ENCODE results near the gene MYH11.
"Not testable (repeated sequence)": the region's sequence is repeated elsewhere in the genome, so short reads cannot be mapped to it uniquely, and the experiment has no call there.

The MYH11 gene

DNA sequence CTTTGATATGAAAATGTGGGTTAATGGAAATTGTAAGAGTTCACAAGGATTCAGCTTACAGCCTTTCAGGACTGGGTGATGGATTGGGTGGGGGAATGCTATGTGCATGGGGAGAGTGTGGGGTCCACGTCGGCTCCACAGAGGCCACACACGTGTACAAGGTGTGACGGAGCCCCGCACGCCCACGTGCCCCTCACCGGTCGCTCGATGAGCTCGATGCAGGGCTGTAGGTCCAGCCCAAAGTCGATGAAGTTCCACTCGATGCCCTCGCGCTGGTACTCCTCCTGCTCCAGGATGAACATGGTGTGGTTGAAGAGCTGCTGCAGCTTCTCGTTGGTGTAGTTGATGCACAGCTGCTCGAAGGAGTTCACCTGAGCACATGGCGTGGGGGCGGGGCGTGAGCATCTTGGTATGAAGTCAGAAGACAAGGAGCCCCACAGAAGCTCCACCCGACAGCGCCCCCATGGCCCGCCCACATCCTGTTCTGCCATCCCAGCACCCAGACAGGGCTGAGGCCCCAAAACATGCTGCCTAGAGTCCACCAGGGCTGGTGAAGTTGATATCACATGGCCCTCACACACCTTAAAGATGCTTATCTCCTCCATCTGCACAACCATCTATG, 99.1 kb downstream of the MYH11 start:
- DNase-seq (ENCODE audit: insufficient read length, low spot score) (no peak), FAIRE-seq (no peak)

- FAIRE-seq, result no peak
- no peak for DNase-seq (ENCODE audit: insufficient read length, low spot score)
These were observed 99.8 kb downstream of the MYH11 start for GRCh38 chr16:15757077-15757386.

GRCh38 chr16:15754821-15755534, 101.8 kb downstream of the MYH11 start:
- no peak for FAIRE-seq

DNA sequence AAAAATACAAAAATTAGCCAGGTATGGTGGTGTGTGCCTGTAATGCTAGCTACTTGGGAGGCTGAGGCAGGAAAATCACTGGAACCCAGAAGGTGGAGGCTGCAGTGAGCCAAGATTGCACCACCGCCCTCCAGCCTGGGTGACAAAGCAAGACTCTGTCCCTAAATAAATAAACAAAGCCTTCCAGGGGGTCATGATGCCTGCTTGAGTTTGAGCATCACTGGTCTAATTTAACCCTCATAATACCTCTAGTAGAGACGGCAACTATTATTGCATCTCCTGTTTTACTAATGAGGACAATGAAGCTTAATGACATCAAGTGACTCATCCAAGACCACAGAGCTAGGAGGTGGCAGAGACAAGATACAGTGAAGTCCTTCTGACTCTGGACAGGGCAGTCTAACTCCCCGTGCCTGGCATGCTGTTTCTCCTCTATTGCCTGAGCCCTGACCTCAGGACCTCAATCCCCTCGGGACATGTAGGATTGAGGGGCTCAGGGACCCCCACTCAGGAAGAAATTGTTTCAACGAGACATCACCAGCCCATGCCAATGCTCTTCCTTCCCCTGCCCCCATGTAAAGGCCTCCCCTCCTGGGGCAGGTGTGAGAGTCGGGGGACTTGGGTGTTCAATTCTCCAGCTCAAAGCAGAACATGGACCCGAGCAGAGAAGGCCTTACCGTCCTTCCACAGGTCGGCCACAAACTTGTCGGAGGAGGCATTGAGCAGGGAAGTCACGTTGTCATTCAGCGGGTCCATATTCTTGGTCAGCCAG, 103.9 kb downstream of the MYH11 start:
- no peak for FAIRE-seq
- DNase-seq (ENCODE audit: insufficient read length, low spot score), result no peak

More at GRCh38 chr16:15754821-15755534, 101.8 kb downstream of the MYH11 start:
- DNase-seq (ENCODE audit: insufficient read length, low spot score), result no peak

GRCh38 chr16:15751940-15752339, 104.9 kb downstream of the MYH11 start:
- no peak for DNase-seq (ENCODE audit: insufficient read length, low spot score)
- FAIRE-seq, result no peak

DNA sequence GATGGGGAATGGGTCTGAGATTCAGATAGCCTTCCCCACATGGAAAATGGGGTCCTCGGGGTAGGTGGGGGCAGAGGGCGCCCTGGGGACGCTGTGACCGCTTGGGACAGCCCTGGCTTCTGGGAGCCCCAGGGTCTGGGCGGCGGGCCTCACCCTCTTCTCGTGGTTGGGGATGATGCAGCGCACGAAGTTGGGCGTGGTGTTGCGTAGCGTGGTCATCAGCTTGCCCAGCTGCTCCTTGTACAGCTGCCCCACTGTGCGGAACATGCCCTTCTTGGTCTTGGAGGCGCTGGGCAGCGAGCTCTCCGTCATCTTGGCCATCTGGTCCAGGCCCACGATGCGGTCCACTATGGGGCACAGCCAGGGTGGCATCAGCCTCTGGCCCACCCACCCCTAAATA, 106.8 kb downstream of the MYH11 start:
- FAIRE-seq, result no peak
- DNase-seq (ENCODE audit: insufficient read length, low spot score), result no peak

DNA sequence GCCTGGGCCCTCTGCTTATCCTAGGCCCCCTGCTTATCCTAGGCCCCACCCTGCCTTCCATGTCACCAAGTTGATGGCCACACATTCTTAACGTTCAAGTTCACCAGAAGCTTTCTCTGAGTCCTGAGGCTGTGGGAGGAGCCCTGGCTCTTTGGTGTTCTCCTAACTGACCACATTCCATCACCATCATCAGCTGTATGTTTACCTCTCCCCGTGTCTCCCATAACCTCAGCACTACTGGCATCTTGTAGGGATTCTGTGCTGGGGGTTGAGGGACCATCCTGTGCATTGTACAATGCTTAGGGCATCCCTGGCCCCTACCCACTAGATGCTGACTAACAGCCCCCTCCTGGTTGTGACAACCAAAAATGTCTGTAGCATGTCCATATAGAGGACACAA, 107.5 kb downstream of the MYH11 start:
- no peak for FAIRE-seq

GRCh38 chr16:15748654-15749053, 108.2 kb downstream of the MYH11 start:
- FAIRE-seq, result no peak

More for the DNA sequence above, 107.5 kb downstream of the MYH11 start:
- no peak for DNase-seq (ENCODE audit: insufficient read length, low spot score)

GRCh38 chr16:15747937-15748336, 108.9 kb downstream of the MYH11 start:
- FAIRE-seq, result no peak

More at GRCh38 chr16:15748654-15749053, 108.2 kb downstream of the MYH11 start:
- no peak for DNase-seq (ENCODE audit: insufficient read length, low spot score)

DNA sequence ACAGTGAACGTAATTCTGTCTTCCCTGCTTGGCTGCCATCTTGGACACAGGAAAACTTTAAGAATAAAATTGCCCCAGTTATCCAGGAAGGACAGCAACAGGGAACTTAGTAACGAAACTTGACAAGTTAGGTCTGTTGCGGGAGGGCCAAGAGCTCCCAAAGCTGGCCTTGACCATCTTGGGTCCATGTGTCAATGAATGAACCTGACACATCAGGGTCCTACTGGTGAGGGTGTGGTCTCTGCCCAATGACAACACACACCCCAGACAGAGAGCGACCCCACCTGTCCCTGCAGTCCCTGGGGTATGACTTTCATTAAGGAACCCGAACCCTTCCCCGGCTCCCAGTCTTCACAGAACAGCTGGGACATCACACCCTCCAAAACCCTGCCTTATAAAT, 110.5 kb downstream of the MYH11 start:
- DNase-seq (ENCODE audit: insufficient read length, low spot score) (no peak), FAIRE-seq (no peak)

More at GRCh38 chr16:15747937-15748336, 108.9 kb downstream of the MYH11 start:
- no peak for DNase-seq (ENCODE audit: insufficient read length, low spot score)

- FAIRE-seq (no peak), DNase-seq (ENCODE audit: insufficient read length, low spot score) (no peak)
These were observed 113.2 kb downstream of the MYH11 start for GRCh38 chr16:15743657-15744056.

GRCh38 chr16:15742716-15743115, 114.1 kb downstream of the MYH11 start:
- FAIRE-seq, result no peak
- no peak for DNase-seq (ENCODE audit: insufficient read length, low spot score)

DNA sequence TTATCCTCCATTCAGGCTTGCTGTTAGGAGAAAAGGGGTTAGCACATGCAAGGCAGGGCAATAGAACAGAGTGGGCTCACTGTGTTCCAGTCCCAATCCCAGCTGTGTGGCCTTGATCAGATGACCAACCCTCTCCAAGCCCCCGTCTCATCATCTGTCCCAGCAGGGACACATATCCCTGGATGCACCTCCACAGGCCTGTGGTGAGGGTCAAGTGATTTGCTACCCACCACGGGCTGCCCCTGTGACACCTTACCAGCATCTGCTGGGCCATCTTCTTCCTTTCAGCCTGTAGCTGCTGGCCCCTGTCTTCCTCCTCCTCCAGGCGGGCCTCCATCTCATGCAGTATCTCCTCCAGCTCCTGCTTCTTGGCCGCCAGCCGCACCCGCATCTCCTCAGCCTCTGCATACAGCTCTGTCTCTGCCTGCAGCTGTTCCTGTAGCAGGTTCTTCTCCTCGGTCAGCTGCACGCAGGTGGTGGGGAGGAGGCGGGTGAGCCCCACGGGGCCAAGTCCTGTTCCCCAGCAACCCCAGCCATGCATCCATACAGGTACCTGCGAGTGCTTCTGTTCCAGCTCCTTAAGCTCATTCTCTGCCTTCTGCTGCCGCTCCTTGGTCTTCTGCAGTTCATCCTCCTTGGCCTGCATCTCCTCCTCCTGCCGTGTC, 115.5 kb downstream of the MYH11 start:
- DNase-seq (ENCODE audit: insufficient read length, low spot score) (no peak), FAIRE-seq (no peak)

- FAIRE-seq (no peak), DNase-seq (ENCODE audit: insufficient read length, low spot score) (no peak)
These were observed 116.9 kb downstream of the MYH11 start for GRCh38 chr16:15739950-15740349.

- DNase-seq (ENCODE audit: insufficient read length, low spot score), result no peak
These were observed 117.4 kb downstream of the MYH11 start for GRCh38 chr16:15739464-15739863.

GRCh38 chr16:15737140-15737644, 119.6 kb downstream of the MYH11 start:
- FAIRE-seq, result no peak

More at GRCh38 chr16:15739464-15739863, 117.4 kb downstream of the MYH11 start:
- FAIRE-seq, result no peak

DNA sequence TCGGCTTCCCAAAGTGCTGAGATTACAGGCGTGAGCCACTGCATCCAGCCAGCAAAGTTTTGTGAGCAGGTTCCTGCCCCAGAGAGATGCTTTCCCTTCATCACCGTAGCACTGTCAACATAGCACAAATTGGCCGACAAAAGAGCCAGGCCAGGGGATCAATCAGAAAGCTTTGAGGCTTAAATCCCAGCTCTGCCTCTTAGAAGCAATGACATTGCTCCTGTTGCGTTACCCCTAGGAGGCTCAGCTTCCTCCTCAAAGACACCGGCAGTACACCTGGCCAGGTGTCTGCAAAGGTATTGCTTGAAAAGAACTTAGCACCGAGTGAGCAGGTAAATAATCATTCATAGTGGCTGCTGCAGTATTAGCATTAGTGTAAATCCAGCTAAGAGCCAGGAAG, 120.3 kb downstream of the MYH11 start:
- FAIRE-seq, result no peak
- no peak for DNase-seq (ENCODE audit: insufficient read length, low spot score)

More at GRCh38 chr16:15737140-15737644, 119.6 kb downstream of the MYH11 start:
- DNase-seq (ENCODE audit: insufficient read length, low spot score), result no peak

DNA sequence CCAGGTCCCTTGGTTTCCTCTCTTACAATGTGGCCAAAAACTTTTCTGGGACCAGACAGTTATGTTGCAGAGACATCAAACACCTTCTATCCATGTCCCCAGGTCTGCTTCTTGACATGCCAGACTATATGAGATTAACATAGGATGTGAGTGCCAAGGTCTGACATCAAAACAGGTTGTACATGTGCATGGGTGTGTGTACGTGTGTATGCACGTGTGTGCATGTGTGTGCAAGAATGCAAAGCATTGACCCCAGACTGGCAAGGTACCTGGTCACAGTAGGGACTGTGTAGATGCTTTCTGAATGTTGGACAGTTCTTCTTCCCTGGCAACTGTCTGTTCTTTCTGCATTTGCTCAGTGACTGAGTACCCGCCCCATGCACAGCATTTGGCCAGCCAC, 121.2 kb downstream of the MYH11 start:
- no peak for DNase-seq (ENCODE audit: insufficient read length, low spot score)
- FAIRE-seq, result no peak

GRCh38 chr16:15732416-15732815, 124.4 kb downstream of the MYH11 start:
- FAIRE-seq, result no peak
- no peak for DNase-seq (ENCODE audit: insufficient read length, low spot score)

DNA sequence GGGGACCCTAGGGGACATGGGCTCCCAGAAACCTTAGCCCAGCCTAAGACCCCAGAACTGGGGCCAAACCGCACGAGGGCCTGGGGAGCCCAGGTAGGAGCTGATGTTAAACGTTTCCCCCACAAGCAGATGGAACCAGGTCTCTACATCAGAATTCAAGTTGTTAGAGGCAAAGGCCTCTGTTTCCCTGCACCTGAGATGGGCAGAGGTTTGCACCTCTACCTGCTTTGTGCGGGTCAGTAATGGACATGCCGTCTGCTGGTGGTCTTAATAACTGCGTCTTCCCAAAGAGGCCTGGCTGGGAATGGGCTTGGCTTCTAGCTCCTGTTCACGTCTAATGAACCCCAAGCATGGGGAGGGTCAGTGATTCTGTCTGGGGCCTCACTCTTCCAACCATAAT, 127.7 kb downstream of the MYH11 start:
- no peak for DNase-seq (ENCODE audit: insufficient read length, low spot score)

GRCh38 chr16:15727697-15728096, 129.1 kb downstream of the MYH11 start:
- DNase-seq (ENCODE audit: insufficient read length, low spot score); FAIRE-seq: not testable (repeated sequence)

More for the DNA sequence above, 127.7 kb downstream of the MYH11 start:
- FAIRE-seq, result no peak

Measured in GM19239 (cell line).